Heart left ventricle (tissue), 13 donors: ENCODE data around the gene WFIKKN2.

ENCODE experiments used
- CTCF ChIP-seq, 12 donors: fragments of 200-600 bp; sonication (generic) in 4 of 12; IDR thresholded peaks; one replicate each; pipeline versions ENCODE4 v1.5.0 to v1.8.0; 2018 to 2022; ENCODE audit warnings: antibody characterized with exemption in 12 of 12, mild to moderate bottlenecking in 5 of 12
- POLR2A ChIP-seq, 2 donors: fragments of 450-650 bp; IDR thresholded peaks; one replicate each; pipeline ENCODE4 v1.6.1; 2017; ENCODE audit warnings: antibody characterized with exemption in 2 of 2, mild to moderate bottlenecking in 2 of 2, moderate library complexity in 2 of 2
- donor health status: ischemic (EF 13 %, LVEDD 7.1; RV severe dilation, severe dysfunction).
- donor health status: DM: no; HTN: yes; CAD: no.
- donor health status: DM: no; HTN: no; CAD: no.
- donor health status: ischemic (EF 25% LVEDD 6.9; RV normal size, moderate dysfunction).
- donor health status: ischemic (EF 25% LVEDD 5.7; RV mildly dilated, moderate dysfunction).
- donor health status: ischemic (EF 35%, LVEDD 5.7; RV mildly dilated, moderate dysfunction).
- donor health status: nonischemic (EF 11% LVEDD 7.7; RV severe dilation, severe dysfunction).
- donor health status: DM: yes; HTN: yes; CAD: no.
- donor health status: PGD.
- donor health status: ischemic (EF 29% LVEDD 5.4; RV normal size, mild dysfunction).
- donor health status: nonischemic (EF 23%, LVEDD 6.1; RV moderate dilation, normal function).

GRCh38 chr17:50879086-50879485 lies 43.7 kb downstream of the WFIKKN2 start:
- TF ChIP-seq CTCF (IDR thresholded peaks at IDR 0.05) (no peak), POLR2A (IDR thresholded peaks at IDR 0.05) (no peak)
